MM.1S (cell line): ENCODE data around the gene LARGE1.

Experiments used
- CTCF ChIP-seq: fragments of 300-600 bp; sonication (generic); IDR thresholded peaks from 2 replicates; pipeline ENCODE4 v1.5.1; 2016; ENCODE audit warnings: antibody characterized with exemption, low read length, mixed read lengths
- EZH2phosphoT487 ChIP-seq: fragments of 300-600 bp; sonication (generic); IDR thresholded peaks from 2 replicates; pipeline ENCODE4 v1.6.1; 2018; ENCODE audit warnings: antibody characterized with exemption, low read length

GRCh38 chr22:33842006-33842354 lies 78.3 kb downstream of the LARGE1 start:
- no peak for TF ChIP-seq CTCF
- TF ChIP-seq EZH2phosphoT487: no peak
